Measurements from ENCODE around the gene FBXO17. TPM values are rescaled to one million over a fixed set of nuclear protein-coding genes. Genes with fewer than 3 reads are reported as not detected.
"Not testable (repeated sequence)": the region's sequence is repeated elsewhere in the genome, so short reads cannot be mapped to it uniquely, and the experiment has no call there.

Gene FBXO17
- total RNA-seq, 1 experiment from 2014 or later = 5.3 TPM

DNA sequence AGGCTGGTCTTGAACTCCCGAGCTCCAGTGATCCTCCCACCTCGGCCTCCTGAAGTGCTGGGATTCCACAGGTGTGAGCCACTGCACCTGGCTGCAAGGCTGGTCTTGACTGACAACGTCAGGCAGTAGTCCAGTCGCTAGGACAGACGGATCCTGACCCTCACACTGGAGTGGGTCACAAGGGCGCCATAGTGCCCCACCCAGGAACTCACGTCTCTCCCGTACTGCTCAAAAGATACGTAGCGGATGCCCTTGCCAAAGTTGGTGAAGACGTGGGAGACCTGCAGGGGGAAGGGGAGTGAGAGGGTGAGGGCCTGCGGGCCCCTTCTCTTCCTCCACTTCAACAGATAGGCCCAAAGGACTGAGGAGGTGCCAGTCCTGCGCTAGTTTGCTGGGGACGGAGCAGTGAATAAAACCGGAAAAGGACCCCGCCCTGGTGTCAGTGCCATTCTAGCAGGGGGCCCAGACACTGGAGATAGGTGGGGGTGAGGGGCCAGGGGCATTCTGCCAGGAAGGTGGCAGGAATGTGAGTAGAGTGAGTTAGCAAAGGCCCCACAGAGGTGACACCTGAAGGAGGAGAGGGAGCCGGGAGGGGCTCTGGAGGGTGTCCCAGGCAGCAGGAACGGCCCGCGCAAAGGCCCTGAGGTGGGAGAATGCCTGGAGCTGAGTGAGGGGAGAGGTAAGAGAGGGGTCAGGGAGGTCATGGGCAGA lies 32.9 kb downstream of the FBXO17 start:
- H3K4me1 ChIP-seq = no peaks in the 10 kb centered on the region
- H3K27me3 ChIP-seq = no peaks in the 10 kb centered on the region
- H3K36me3 ChIP-seq = no peaks in the 10 kb centered on the region
- no peak overlapping the region for H3K27ac ChIP-seq
- H3K9me3 ChIP-seq (replicated peaks) = no peaks in the 10 kb centered on the region
- no peak for DNase-seq
- H3K4me3 ChIP-seq = no peak overlapping the region

DNA sequence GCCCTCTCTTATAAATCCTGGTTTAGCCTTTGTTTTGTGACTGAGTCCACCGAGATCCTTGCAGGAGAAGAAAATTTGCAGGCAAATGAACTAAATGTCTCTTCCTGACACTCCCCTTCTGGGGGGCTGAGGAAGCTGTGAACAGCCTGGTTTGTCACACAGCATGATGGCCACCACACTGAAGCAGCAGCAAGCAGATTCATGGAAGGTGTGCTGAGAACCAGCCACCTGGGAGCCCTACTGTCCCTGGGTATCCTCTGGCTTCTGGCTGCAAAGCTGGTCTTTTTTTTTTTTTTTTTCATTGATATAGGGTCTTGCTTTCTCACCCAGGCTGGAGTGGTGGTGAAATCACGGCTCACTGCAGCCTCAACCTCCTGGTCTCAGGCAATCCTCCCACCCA lies 33.6 kb downstream of the FBXO17 start:
- no peak overlapping the region for H3K4me3 ChIP-seq
- no peak for DNase-seq

DNA sequence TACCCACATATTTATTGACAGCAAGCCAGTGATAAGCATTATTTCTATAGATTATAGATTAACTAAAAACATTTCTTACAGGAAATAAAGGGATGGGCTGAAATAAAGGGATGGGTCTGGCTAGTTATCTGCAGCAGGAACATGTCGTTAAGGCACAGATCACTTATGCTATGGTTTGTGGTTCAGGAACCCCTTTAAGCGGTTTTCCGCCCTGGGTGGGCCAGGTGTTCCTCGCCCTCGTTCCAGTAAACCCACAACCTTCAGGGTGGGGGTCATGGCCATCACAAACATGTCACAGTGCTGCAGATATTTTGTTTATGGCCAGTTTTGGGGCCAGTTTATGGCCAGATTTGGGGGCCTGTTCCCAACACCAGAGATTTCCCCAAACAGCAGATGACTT lies 34.1 kb downstream of the FBXO17 start:
- not testable (repeated sequence) for H3K4me3 ChIP-seq; H3K36me3 ChIP-seq; DNase-seq; H3K4me1 ChIP-seq; H3K9me3 ChIP-seq (replicated peaks); H3K27ac ChIP-seq; H3K27me3 ChIP-seq

More for the DNA sequence above, 33.6 kb downstream of the FBXO17 start:
- no peaks in the 10 kb centered on the region for H3K36me3 ChIP-seq
- no peaks in the 10 kb centered on the region for H3K4me1 ChIP-seq
- H3K9me3 ChIP-seq (replicated peaks) = no peaks in the 10 kb centered on the region
- no peaks in the 10 kb centered on the region for H3K27me3 ChIP-seq
- H3K27ac ChIP-seq = no peak overlapping the region

DNA sequence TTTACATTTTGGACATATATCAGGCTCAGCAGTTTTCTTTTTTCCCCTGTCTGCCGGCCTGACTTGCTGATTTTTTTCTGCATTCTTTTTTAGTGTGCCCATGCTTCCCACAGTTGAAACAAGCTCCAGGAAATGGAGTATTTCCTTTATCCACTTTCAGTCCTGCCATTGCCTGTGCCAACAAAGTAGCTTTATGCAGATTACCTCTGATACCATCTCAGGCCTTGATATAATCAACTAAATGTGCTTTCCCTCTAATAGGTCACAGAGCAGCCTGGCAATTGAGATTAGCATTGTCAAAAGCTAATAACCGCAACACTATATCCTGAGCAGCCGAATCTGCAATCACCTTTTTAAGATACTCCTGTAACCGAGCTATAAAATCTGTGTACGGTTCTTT lies 35.6 kb downstream of the FBXO17 start:
- H3K36me3 ChIP-seq = no peaks in the 10 kb centered on the region
- no peaks in the 10 kb centered on the region for H3K27me3 ChIP-seq
- no peak for DNase-seq
- H3K4me3 ChIP-seq = no peak overlapping the region
- no peaks in the 10 kb centered on the region for H3K4me1 ChIP-seq
- H3K9me3 ChIP-seq (replicated peaks) = peaks cover 4% of the 10 kb centered on the region; the same call in 1 of the 2 replicates
- no peak overlapping the region for H3K27ac ChIP-seq

DNA sequence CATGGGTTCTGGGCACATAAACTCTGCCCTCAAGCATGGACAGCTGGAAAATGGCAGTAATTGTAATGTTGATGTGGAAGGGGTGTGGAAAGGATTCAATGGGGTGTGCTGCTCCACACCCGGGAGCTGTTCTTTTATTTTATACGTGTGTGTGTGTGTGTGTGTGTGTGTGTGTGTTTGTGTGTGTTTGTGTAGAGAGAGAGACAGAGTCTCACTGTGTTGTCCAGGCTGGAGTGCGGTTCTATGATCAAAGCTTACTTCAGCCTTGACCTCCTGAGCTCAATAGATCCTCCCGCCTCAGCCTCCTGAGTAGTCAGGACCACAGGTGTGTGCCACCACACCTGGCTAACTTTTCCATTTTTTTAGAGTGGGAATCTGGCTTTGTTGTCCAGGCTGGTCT lies 42.0 kb downstream of the FBXO17 start:
- no peak overlapping the region for H3K4me3 ChIP-seq
- H3K36me3 ChIP-seq = peaks cover 15% of the 10 kb centered on the region
- no peak overlapping the region for H3K27ac ChIP-seq

DNA sequence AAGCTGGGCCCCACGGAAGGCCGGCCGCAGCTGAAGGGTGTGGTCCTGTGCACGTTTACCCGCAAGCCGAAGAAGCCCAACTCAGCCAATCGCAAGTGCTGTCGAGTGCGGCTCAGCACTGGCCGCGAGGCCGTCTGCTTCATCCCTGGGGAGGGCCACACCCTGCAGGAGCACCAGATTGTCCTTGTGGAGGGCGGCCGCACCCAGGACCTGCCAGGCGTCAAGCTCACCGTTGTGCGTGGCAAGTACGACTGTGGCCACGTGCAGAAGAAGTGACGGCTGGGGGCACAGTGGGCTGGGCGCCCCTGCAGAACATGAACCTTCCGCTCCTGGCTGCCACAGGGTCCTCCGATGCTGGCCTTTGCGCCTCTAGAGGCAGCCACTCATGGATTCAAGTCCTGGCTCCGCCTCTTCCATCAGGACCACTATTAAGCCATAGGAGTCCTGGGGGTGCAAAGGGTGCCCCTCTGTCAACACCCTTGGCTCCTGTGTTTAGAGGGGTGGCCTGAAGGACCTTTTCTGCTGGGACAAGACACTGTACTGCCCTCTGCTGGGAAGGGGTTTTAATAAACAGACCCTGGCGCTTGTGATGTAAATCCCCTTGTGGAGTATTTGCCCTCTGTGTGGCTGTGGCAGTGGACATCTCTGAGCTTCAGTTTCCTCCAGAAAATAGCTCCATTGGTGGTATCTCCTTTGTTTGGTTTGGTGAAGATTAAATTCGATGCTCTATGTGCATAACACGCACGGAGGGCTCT lies 42.9 kb downstream of the FBXO17 start:
- H3K9me3 ChIP-seq (replicated peaks) = peaks cover 4% of the 10 kb centered on the region; the same call in 1 of the 2 replicates
- H3K4me3 ChIP-seq = no peak overlapping the region
- peaks cover 15% of the 10 kb centered on the region for H3K36me3 ChIP-seq
- no peaks in the 10 kb centered on the region for H3K4me1 ChIP-seq
- no peak overlapping the region for H3K27ac ChIP-seq
- DNase-seq = peak; percentile 49 to 67
- H3K27me3 ChIP-seq = no peaks in the 10 kb centered on the region

More for the DNA sequence above, 42.0 kb downstream of the FBXO17 start:
- H3K9me3 ChIP-seq (replicated peaks) = peaks cover 4% of the 10 kb centered on the region; the same call in 1 of the 2 replicates
- no peaks in the 10 kb centered on the region for H3K4me1 ChIP-seq
- DNase-seq = no peak
- no peaks in the 10 kb centered on the region for H3K27me3 ChIP-seq

DNA sequence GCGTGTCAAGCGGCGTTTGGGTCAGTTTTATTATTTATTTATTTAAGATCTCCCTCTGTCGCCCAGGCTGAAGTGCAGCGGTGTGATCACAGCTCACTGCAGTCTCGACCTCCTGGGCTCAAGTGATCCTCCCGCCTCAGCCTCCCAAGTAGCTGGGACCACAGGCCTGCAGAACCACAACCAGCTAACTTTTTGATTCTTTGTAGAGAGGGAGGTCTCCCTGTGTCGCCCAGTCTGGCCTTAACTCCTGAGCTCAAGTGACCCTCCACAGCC lies 44.1 kb downstream of the FBXO17 start:
- peak overlapping the region; percentile 71 for H3K4me3 ChIP-seq
- no peaks in the 10 kb centered on the region for H3K4me1 ChIP-seq
- no peaks in the 10 kb centered on the region for H3K27me3 ChIP-seq
- peaks cover 15% of the 10 kb centered on the region for H3K36me3 ChIP-seq
- H3K27ac ChIP-seq = peak overlapping the region; percentile 88
- no peak for DNase-seq
- H3K9me3 ChIP-seq (replicated peaks) = peaks cover 4% of the 10 kb centered on the region; the same call in 1 of the 2 replicates

DNA sequence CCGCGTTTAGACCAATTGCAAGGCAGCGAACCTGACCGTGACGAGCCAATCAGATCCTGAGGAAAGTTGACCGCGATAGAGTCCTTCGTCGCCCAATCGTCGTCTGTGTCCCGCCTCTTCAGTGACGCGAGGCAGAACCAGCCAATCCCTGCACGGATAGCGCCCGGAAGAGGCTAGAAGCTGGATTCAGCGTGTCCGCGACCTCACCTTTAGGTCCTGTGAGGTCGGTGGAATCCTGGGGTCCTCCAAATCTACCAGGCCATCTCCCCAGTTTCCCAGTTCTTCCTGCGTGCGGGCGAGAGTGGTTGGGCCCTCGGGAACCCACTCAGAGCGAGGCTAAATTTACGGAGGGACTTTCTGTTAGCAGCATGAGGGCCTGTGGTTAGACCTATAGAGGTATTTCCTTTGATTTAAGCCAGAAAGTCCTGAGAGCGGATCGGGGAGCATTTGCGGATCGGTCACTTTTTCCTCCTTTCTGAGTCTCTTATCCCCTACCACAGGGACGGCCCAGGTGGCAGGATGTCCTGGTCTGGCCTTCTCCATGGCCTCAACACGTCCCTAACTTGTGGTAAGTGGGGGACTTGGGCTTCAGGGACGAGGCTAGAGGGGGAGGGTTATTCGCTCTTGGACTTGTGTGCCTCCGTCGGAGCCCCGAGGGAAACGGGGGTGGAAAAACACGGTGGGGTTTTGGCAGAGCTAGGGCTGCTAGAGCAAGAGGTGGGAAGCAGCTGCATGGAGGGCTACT lies 44.6 kb downstream of the FBXO17 start, which contains the start of gene MRPS12:
Gene MRPS12 (plus strand): TSS at position 169 of the 745 bp plus-strand sequence. CDS start 351 bp downstream, at position 520.
- no peaks in the 10 kb centered on the region for H3K4me1 ChIP-seq
- peak within 1 kb of the TSS; percentile 88 for H3K27ac ChIP-seq
- DNase-seq = peak; percentile 99 to 100
- peaks cover 4% of the 10 kb centered on the region; the same call in 1 of the 2 replicates for H3K9me3 ChIP-seq (replicated peaks)
- peak within 1 kb of the TSS; percentile 71 for H3K4me3 ChIP-seq
- no peaks in the 10 kb centered on the region for H3K27me3 ChIP-seq
- peaks cover 15% of the 10 kb centered on the region for H3K36me3 ChIP-seq

DNA sequence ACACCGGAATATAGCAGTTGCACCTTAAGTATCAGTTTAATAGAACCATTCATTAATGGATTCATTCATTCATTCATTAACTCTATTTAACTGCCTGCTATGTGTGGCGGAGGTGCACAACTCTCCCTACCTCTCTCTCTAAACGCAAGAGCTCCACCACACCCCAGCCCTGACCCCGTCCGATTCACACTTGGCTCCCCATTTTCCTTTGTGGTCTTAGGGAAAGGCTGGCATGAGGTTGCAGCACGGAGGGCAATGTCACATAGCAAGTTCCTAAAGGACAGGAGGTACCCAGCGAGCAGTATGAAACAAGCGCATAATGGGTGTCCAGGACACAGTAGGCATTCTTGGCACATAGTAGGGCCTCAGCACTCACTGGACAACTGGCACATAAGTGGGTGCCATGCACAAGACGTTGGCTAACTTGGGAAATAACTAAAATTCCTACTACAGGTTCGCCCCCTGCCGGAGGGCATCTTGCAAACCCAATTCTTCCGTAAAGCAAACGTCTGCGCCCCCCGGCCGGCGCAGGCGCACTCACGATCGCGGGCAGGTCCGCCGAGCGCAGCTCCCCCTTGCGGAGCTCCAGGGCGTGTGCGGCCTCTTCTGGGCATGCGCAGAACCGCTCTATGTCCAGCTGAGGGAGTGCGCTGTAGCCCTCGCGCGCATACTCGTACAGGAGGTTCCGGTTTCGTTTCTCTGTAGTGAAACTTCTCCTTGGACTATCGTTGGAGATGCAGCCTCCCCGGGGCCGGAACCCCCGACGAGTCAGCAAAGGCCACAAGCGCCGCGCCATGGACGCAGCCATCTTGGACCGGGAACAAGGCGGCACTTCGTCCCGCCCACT lies 45.4 kb downstream of the FBXO17 start, which contains the start of gene SARS2:
Gene SARS2 (minus strand): TSS at position 835 of the 847 bp plus-strand sequence. CDS start 27 bp downstream, at position 808.
- Histone ChIP-seq H3K36me3 (peaks cover 21% of the 10 kb centered on the region), H3K4me3 (peak within 1 kb of the TSS; percentile 71), H3K27ac (peak within 1 kb of the TSS; percentile 88), H3K9me3 (replicated peaks) (no peaks in the 10 kb centered on the region; the same call in 1 of the 2 replicates), H3K27me3 (no peaks in the 10 kb centered on the region), H3K4me1 (no peaks in the 10 kb centered on the region)
- peak; percentile 94 to 97 for DNase-seq

DNA sequence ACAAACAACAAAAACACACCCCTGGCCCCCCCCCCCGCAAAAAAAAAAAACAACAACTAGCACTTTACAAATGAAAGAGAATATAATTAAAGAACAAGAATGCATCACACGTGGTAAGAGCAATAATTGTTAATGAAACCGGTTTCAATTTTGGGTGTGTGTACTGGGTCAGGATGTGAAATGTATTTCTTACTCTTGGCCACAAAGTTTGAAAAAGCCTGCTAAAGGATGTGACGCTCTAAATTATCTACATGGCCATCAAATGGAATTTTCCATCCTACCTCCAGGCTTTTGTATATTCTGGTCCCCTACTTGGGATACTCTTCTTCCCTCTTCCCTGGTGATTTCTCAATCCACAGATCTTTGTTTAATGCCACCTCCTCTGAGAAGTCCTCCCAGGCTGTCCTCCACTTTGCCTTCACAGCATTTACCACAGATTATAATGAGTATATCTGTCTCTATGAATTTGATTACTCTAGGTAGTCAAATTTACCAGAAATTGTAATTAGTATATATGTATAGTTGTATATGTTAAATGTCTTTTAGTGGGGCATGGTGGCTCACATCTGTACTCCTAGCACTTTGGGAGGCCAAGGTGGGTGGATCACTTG lies 47.0 kb downstream of the FBXO17 start:
- no peaks in the 10 kb centered on the region for H3K9me3 ChIP-seq (replicated peaks)
- no peak overlapping the region for H3K4me3 ChIP-seq
- no peak overlapping the region for H3K27ac ChIP-seq
- peaks cover 28% of the 10 kb centered on the region for H3K36me3 ChIP-seq
- H3K27me3 ChIP-seq = no peaks in the 10 kb centered on the region
- no peak for DNase-seq
- H3K4me1 ChIP-seq = no peaks in the 10 kb centered on the region

DNA sequence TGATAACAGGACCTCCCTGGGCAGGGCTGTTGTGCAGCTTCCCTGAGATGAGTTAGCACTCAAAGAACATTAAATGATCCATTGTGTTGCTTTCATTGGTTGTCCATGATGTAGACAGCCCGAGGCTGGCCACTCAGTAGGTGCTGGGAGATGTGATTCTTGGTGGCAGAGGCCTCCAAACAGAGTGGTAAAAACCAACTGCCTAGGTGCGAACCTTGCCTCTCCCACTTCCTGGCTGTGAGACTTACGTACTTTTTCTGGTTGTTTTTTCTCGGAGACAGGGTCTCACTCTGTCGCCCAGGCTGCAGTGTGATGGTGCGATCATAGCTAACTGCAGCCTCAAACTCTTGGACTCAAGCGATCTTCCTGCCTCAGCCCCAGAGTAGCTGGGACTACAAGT lies 51.2 kb downstream of the FBXO17 start:
- no peaks in the 10 kb centered on the region for H3K9me3 ChIP-seq (replicated peaks)
- no peak for DNase-seq
- H3K4me1 ChIP-seq = peaks cover 8% of the 10 kb centered on the region
- H3K4me3 ChIP-seq = no peak overlapping the region
- peaks cover 17% of the 10 kb centered on the region for H3K36me3 ChIP-seq
- no peaks in the 10 kb centered on the region for H3K27me3 ChIP-seq
- no peak overlapping the region for H3K27ac ChIP-seq

DNA sequence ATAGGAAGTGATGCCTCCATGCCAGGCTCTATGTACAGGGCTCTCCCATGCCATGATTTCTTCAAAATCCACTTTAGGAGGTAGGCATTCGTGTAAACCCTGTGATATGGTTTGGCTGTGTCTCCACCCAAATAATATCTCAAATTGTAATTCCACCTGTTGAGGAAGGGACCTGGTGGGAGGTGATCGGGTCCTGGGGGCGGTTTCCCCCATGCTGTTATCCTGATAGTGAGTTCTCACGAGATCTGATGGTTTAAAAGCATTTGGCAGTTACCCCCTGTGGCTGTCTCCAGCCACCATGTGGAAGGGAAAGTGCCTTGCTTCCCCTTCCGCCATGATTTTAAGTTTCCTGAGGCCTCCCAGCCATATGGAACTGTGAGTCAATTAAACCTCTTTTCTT lies 53.1 kb downstream of the FBXO17 start:
- peaks cover 17% of the 10 kb centered on the region for H3K4me1 ChIP-seq
- no peak overlapping the region for H3K4me3 ChIP-seq
- H3K36me3 ChIP-seq = peaks cover 17% of the 10 kb centered on the region
- no peaks in the 10 kb centered on the region for H3K27me3 ChIP-seq
- H3K27ac ChIP-seq = no peak overlapping the region
- no peak for DNase-seq
- no peaks in the 10 kb centered on the region for H3K9me3 ChIP-seq (replicated peaks)

DNA sequence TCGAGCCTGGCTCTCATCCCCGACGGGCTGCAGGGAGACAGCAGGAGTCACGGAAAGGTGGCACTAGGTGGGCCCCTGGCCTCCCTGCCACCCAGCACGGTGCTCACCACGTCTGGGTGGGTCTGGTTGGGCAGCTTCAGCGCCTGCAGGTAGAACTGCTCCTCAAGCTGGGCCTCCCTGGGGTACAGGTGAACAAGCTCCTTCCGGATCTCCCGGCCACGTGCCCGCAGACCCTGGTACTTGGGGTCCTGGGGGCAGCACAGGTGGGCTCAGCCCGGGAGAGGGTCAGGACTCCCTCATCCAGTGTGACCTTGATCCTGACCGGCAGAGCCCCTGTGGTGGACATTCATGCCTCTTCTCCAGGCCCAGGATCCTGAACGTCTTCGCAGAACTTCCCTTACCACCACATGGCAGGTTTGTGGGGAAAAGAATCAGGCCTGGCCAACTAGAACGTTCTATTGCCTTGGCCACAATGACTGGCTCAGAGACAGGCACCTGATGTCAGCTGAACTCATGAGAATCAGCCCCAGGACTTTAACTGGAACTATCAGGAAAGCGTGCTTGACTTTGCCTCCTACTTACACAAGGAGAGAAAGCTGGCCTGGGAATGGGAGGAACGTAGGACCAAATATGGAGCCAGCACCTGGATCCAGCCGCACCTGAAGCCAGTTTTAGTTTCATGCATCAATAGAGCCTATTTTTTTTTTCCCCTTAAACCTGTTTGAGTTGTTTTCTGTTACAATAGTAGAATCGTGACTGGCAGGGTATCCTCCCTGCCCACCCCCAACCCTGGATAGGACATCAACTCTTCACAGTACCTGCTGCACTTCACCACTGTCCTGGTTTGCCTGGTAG lies 53.9 kb downstream of the FBXO17 start:
- no peaks in the 10 kb centered on the region for H3K9me3 ChIP-seq (replicated peaks)
- H3K4me3 ChIP-seq = no peak overlapping the region
- H3K36me3 ChIP-seq = peaks cover 17% of the 10 kb centered on the region
- DNase-seq = no peak
- H3K27ac ChIP-seq = no peak overlapping the region
- H3K27me3 ChIP-seq = no peaks in the 10 kb centered on the region
- peaks cover 19% of the 10 kb centered on the region for H3K4me1 ChIP-seq

Measured in SJCRH30 (cell line).